ENCODE data around the gene SS18L1.

The SS18L1 gene

GRCh38 chr20:62230276-62230675 is 86.7 kb downstream of the SS18L1 start:
- no peak for DNase-seq

GRCh38 chr20:62230696-62231095 is 87.1 kb downstream of the SS18L1 start:
- DNase-seq, result no peak

- DNase-seq, result no peak
Observed at GRCh38 chr20:62231292-62231691, 87.7 kb downstream of the SS18L1 start.
